Astrocyte of the spinal cord (primary cell): ENCODE results near the gene AQP5.

Source experiments
- DNase-seq: peaks from one replicate; pipeline ENCODE4 v3.0.0; 2011; ENCODE audit warnings: low read depth, low spot score
- H3K4me3 ChIP-seq: 2 replicates; pipeline ENCODE4 v1.5.1; 2011; ENCODE audit warnings: low read depth, mild to moderate bottlenecking, low read length, moderate library complexity
- in situ Hi-C: cut with HindIII; loops from 2 replicates; pipeline ENCODE4 v1.10.0; 2017; ENCODE audit warnings: low sequenced_read_pairs
- TF ChIP-seq, protein P1 (sequence below): IDR thresholded peaks from 2 replicates; pipeline ENCODE4 v1.5.1; 2012; ENCODE audit warnings: low read depth, mild to moderate bottlenecking, low read length, inconsistent platforms

AQP5 gene

DNA sequence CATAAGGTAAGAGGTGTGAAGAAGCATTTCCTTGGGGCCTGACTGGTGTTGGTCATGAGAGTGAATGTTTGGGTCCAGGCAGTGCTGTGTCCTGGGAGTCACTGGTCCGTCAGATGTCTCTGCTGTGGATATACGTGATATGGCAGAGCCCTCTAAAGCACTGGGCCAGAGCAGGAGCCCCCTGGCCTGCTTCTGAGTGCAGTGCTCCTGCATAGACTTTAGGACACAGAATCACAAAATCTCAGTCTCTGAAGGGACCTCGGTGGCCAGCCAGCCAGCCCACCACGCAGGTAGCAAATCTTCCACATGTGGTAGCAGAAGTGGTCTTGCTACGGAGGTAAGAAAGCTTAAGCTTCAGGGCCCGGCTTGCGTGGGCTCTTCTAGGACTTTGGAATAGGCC lies 29.6 kb upstream of the AQP5 start:
- no peak for DNase-seq
- TF ChIP-seq, protein P1, sequence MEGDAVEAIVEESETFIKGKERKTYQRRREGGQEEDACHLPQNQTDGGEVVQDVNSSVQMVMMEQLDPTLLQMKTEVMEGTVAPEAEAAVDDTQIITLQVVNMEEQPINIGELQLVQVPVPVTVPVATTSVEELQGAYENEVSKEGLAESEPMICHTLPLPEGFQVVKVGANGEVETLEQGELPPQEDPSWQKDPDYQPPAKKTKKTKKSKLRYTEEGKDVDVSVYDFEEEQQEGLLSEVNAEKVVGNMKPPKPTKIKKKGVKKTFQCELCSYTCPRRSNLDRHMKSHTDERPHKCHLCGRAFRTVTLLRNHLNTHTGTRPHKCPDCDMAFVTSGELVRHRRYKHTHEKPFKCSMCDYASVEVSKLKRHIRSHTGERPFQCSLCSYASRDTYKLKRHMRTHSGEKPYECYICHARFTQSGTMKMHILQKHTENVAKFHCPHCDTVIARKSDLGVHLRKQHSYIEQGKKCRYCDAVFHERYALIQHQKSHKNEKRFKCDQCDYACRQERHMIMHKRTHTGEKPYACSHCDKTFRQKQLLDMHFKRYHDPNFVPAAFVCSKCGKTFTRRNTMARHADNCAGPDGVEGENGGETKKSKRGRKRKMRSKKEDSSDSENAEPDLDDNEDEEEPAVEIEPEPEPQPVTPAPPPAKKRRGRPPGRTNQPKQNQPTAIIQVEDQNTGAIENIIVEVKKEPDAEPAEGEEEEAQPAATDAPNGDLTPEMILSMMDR = no peak
- no peak overlapping the region for H3K4me3 ChIP-seq
- in situ Hi-C loops = no loop called here

GRCh38 chr12:49932533-49933130 lies 29.0 kb upstream of the AQP5 start:
- in situ Hi-C loops = no loop called here

DNA sequence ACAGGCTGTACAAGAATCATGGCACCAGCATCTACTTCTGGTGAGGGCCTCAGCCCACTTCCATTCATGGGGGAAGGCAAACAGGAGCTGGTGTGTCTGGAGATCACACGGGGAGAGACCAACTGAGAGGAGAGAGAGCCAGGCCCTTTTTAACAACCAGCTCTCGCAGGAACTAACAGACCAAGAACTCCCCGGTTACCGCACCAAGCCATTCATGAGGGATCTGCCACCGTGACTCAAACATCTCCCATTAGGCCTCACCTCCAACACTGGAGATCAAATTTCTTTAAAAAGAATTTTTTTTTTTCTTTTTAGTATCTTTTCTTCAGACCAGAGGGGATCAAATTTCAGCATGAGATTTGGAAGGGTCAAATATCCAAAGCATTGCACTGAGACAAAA lies 27.9 kb upstream of the AQP5 start:
- no peak overlapping the region for H3K4me3 ChIP-seq
- in situ Hi-C loops = no loop called here
- TF ChIP-seq, protein P1 = no peak
- DNase-seq = peak; percentile 59

More at GRCh38 chr12:49932533-49933130, 29.0 kb upstream of the AQP5 start:
- TF ChIP-seq, protein P1 = no peak
- no peak for DNase-seq
- no peak overlapping the region for H3K4me3 ChIP-seq

- no peak for DNase-seq
- in situ Hi-C loops = no loop called here
- H3K4me3 ChIP-seq = no peak overlapping the region
- TF ChIP-seq, protein P1 = no peak
These were observed 27.2 kb upstream of the AQP5 start for GRCh38 chr12:49934505-49934904.

DNA sequence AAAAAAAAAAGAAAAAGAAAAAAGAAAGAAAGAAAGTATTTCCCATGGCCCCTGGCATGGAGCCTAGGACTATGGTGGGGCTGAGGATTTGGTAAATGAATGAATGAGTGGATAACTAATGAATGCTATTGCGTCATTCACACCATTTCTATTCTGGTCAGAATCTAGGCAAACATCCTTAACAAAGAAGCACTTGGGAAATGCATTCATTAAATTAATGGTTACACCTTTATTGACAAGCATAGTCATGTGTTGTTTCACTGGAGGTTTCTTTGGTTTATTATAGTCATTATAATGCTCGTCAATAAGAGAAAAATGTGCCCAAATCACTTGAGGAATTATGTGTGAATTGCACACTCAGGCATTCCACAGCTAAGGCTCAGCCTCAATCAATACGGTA lies 24.7 kb upstream of the AQP5 start:
- DNase-seq = no peak
- TF ChIP-seq, protein P1 = no peak
- in situ Hi-C loops = no loop called here
- H3K4me3 ChIP-seq = no peak overlapping the region

DNA sequence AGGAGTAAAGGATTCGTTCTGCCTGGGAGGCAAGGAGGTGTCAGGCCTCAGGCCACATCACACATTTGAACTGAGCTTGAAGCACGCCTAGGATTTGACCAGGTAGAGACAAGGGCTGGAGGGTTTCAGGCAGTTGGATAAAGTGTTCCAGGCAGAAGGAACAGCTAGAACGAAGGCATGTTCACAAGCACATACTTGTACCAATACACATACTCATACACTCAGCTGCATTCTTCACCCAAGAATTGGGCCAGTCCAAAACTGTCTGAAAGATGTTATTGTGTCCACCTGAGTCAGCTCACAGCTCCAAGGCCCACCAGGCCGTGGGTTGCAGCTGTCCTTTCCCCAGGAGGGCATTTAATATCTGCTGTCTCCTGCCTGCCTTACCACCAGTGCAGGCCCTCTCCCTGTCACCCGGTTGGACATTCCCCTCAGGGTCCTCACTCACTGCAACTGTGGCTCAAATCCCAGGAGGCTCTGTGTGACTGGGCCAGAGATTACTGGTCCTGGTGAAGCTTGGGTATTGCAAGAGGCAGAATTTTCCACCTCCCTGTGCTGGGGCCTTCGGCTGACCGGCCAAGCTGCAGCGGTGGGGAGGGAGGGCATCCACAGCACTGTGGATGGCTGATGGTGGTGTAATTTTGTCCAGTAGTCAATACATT lies 23.9 kb upstream of the AQP5 start:
- no peak overlapping the region for H3K4me3 ChIP-seq
- in situ Hi-C loops = no loop called here
- DNase-seq = no peak
- TF ChIP-seq, protein P1 = no peak
